Loucy (cell line): Measurements from ENCODE around the gene CCDC188.

Experiments
- H2AFZ ChIP-seq: fragments of 200-600 bp; sonication (generic); 2 replicates; pipeline ENCODE4 v1.6.0; 2016; ENCODE audit warnings: antibody characterized with exemption, mild to moderate bottlenecking, low read length, moderate library complexity
- H3F3A ChIP-seq: fragments of 200-600 bp; 2 replicates; pipeline ENCODE4 v1.6.0; 2016; ENCODE audit warnings: antibody characterized with exemption, low read depth, mild to moderate bottlenecking
- H3K27me3 ChIP-seq: fragments of 200-600 bp; sonication (generic); 2 replicates; pipeline ENCODE4 v1.6.1; 2014; ENCODE audit warnings: low read length, mild to moderate bottlenecking; ENCODE audit not compliant: insufficient read depth, poor library complexity, severe bottlenecking
- H3K36me3 ChIP-seq: fragments of 200-600 bp; sonication (generic); 2 replicates; pipeline ENCODE4 v1.6.1; 2016; ENCODE audit warnings: low read length; ENCODE audit not compliant: insufficient read depth
- H3K4me1 ChIP-seq: fragments of 200-600 bp; sonication (generic); 2 replicates; pipeline ENCODE4 v1.5.1; 2014; ENCODE audit warnings: low read length, mild to moderate bottlenecking; ENCODE audit not compliant: insufficient read depth, poor library complexity, severe bottlenecking
- H3K4me2 ChIP-seq: fragments of 200-600 bp; sonication (generic); 2 replicates; pipeline ENCODE4 v1.6.0; 2014; ENCODE audit warnings: antibody characterized with exemption, low read length, low read depth, mild to moderate bottlenecking; ENCODE audit not compliant: poor library complexity, severe bottlenecking
- H3K4me3 ChIP-seq: fragments of 200-600 bp; sonication (generic); 2 replicates; pipeline ENCODE4 v1.5.1; 2014; ENCODE audit warnings: low read length, mild to moderate bottlenecking, mixed read lengths; ENCODE audit not compliant: poor library complexity, severe bottlenecking
- H3K79me2 ChIP-seq: fragments of 200-600 bp; sonication (generic); 2 replicates; pipeline ENCODE4 v1.6.1; 2014; ENCODE audit warnings: low read length; ENCODE audit not compliant: insufficient read depth
- H3K9ac ChIP-seq: fragments of 200-600 bp; sonication (generic); 2 replicates; pipeline ENCODE4 v1.6.0; 2014; ENCODE audit warnings: mild to moderate bottlenecking, low read depth, low read length, moderate library complexity; ENCODE audit not compliant: poor library complexity, severe bottlenecking
- H3K9me2 ChIP-seq: fragments of 200-600 bp; sonication (generic); replicated peaks from 2 replicates; pipeline ENCODE4 v1.6.1; 2016; ENCODE audit warnings: low read depth, low read length, mixed read lengths
- H3K9me3 ChIP-seq: fragments of 200-600 bp; sonication (generic); 2 replicates; pipeline ENCODE4 v1.6.1; 2014; ENCODE audit warnings: mild to moderate bottlenecking, antibody characterized with exemption, low read length, low read depth; ENCODE audit not compliant: insufficient read depth
- H4K20me1 ChIP-seq: fragments of 200-600 bp; sonication (generic); 2 replicates; pipeline ENCODE4 v1.6.0; 2014; ENCODE audit warnings: antibody characterized with exemption, low read length, mild to moderate bottlenecking; ENCODE audit not compliant: insufficient read depth, poor library complexity, severe bottlenecking
- CTCF ChIP-seq: fragments of 200-600 bp; sonication (generic); conservative IDR thresholded peaks from 2 replicates; pipeline ENCODE4 v1.5.1; 2014; ENCODE audit warnings: mild to moderate bottlenecking, antibody characterized with exemption, low read length
- EZH2phosphoT487 ChIP-seq: fragments of 200-600 bp; IDR thresholded peaks from 2 replicates; pipeline ENCODE4 v1.6.1; 2018; ENCODE audit warnings: antibody characterized with exemption, mild to moderate bottlenecking, moderate library complexity, borderline replicate concordance

CCDC188 gene

GRCh38 chr22:20150381-20151275, at the start of gene CCDC188:
TSS of gene CCDC188 (minus strand) at chr22:20151055. CDS start at chr22:20150986, 69 bp downstream.
- H3K27me3 ChIP-seq = no peaks in the 10 kb centered on the region
- no peaks in the 10 kb centered on the region for H3K36me3 ChIP-seq
- H3K4me2 ChIP-seq = no peak within 1 kb of the TSS
- no peak within 1 kb of the TSS for H2AFZ ChIP-seq
- no peak within 1 kb of the TSS for H3K4me3 ChIP-seq
- H3K9me3 ChIP-seq = no peaks in the 10 kb centered on the region
- no peaks in the 10 kb centered on the region for H4K20me1 ChIP-seq
- no peak for TF ChIP-seq CTCF
- TF ChIP-seq EZH2phosphoT487 = no peak
- no peak within 1 kb of the TSS for H3K9ac ChIP-seq
- H3K9me2 ChIP-seq = no peaks in the 10 kb centered on the region
- no peaks in the 10 kb centered on the region for H3F3A ChIP-seq
- peaks cover 15% of the 10 kb centered on the region for H3K4me1 ChIP-seq
- no peaks in the 10 kb centered on the region for H3K79me2 ChIP-seq

- H3K9me2 ChIP-seq = no peaks in the 10 kb centered on the region
- H3F3A ChIP-seq = no peaks in the 10 kb centered on the region
- H3K79me2 ChIP-seq = no peaks in the 10 kb centered on the region
- peaks cover 5% of the 10 kb centered on the region for H3K4me1 ChIP-seq
- no peak overlapping the region for H3K4me3 ChIP-seq
- no peaks in the 10 kb centered on the region for H3K27me3 ChIP-seq
- H3K9ac ChIP-seq = no peak overlapping the region
- no peaks in the 10 kb centered on the region for H4K20me1 ChIP-seq
- no peak overlapping the region for H2AFZ ChIP-seq
- no peaks in the 10 kb centered on the region for H3K36me3 ChIP-seq
- H3K9me3 ChIP-seq = no peaks in the 10 kb centered on the region
- TF ChIP-seq CTCF = no peak
- no peak for TF ChIP-seq EZH2phosphoT487
- H3K4me2 ChIP-seq = no peak overlapping the region
These were observed 49.1 kb upstream of the CCDC188 start for GRCh38 chr22:20199906-20200305.

- H3K4me1 ChIP-seq = peaks cover 5% of the 10 kb centered on the region
- H3K9me2 ChIP-seq = no peaks in the 10 kb centered on the region
- no peak overlapping the region for H3K4me3 ChIP-seq
- H3F3A ChIP-seq = no peaks in the 10 kb centered on the region
- H3K9me3 ChIP-seq = no peaks in the 10 kb centered on the region
- no peak overlapping the region for H3K9ac ChIP-seq
- H3K27me3 ChIP-seq = no peaks in the 10 kb centered on the region
- H3K4me2 ChIP-seq = no peak overlapping the region
- no peaks in the 10 kb centered on the region for H3K79me2 ChIP-seq
- H4K20me1 ChIP-seq = no peaks in the 10 kb centered on the region
- no peaks in the 10 kb centered on the region for H3K36me3 ChIP-seq
- H2AFZ ChIP-seq = no peak overlapping the region
- TF ChIP-seq CTCF = no peak
- no peak for TF ChIP-seq EZH2phosphoT487
These were observed 48.6 kb upstream of the CCDC188 start for GRCh38 chr22:20199413-20199842.
